IPS-NIHi7 (cell line): ENCODE measurements around the gene TECPR2.

ENCODE experiments used
- DNase-seq: peaks from one replicate; pipeline ENCODE4 v3.0.0; 2012; ENCODE audit warnings: mixed read lengths; ENCODE audit errors: extremely low spot score

Gene TECPR2

DNA sequence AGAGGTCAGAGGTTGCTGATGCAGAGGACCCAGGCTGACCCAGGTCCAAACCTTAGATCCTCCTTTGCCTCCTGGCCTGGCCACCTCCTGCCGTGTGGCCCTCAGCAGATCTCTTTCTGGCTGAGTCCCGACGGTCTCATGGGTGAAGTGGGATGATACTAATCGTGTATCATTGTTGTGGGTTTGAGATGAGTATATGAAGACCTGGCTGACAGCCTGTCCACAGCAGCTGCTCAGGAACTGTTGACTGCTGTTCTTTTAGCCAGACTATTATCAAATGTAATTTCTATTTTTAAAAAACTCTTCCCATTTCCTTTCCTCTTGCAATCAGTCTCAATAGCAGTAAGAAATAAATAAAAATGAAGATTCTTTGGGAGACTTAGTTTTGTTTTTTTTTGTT is 101.3 kb downstream of the TECPR2 start:
- DNase-seq = no peak

DNA sequence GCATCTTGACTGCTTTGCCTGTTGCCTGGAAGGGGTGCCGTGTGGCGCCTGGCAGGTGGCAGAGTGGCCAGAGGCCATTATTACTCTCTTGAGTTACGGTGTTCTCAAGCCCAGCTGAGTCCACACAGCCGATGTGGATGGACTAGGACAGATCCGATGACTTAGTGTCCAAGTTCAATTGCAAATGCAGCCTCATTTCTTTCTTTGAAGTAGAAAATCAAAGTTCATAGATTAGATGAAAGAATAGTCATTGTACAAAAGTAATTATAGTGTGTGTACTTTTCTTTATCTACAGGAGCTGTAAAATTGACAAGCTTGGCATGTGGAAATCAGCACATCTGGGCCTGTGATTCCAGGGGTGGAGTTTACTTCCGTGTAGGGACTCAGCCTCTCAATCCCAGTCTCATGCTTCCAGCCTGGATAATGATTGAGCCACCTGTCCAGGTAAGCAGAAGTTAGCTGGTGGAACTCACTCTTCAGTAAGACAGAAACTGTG is 102.2 kb downstream of the TECPR2 start:
- no peak for DNase-seq

DNA sequence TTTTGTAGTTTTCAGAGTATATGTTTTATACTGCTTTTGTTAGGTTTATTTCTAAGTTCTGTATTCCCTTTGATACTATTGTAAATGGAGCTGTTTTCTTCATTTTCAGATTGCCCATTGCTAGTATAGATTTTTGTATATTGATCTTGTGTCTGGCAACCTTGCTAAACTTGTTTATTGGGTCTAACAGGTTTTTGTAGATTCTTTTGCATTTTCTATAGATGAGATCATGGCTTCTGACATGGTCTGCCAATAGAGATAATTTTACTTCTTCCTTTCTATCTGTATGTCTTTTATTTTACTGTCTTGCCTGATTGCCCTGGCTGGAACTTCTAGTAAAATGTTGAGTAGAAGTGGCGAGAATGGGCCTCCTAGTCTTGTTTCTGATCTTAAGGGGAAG is 106.5 kb downstream of the TECPR2 start:
- DNase-seq = no peak

DNA sequence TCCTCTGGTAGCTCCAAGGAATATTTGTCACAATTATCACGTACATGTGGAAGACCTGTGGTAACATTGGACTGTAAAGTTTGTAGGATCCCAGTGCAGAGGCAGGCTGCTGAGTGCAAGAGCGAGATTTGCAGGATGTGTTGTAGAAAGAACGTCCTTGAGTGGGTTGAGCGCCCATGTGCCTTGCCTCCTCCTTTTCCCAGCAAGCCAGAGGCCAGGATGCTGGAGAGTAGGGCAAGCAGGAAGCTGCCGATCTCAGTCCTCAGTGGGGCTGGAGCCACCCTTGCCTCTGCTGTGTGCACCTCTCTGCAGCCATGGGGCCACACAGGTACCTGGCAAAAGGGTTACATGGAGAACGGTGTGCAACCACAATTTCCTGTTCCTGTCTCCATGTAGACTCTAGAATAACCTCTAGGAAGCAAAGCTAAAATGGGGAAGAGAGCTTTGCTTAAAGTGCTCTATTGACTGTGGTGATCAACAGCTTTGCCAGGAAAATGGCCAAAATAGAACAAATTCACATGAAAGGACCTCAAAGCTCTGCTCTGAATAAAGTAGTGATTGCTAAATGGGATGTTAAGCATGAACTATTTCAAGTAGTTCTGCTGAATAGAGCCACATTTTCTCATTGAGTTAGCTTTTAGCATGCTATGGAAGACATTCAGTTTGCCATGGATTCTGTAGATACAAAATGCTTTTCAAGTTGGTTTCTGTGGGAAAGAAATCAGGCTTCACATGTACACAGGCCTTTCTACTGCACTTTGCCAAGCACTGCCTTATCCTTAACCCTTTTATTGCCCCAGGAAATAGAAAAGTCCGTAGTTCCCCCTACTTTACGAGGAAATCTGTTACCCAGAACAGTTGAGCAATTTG is 109.4 kb downstream of the TECPR2 start:
- no peak for DNase-seq

DNA sequence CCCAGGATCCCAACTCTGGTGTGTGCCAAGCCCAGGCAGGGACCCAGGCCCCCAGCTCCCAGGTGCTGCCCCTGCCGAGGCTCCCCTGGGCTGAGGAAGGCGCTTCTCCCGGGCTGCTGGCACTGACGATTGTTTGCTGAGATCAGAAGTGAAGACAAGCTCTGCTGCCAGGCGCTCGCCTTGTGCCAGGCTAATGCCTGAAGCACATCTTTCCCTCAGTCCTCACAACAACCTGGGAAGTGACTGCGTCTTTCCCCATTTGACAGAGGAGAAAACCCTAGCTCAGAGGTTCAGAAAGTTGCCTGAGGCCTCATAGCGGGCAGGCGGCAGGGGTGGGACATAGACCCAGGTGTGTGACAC is 110.0 kb downstream of the TECPR2 start:
- no peak for DNase-seq

DNA sequence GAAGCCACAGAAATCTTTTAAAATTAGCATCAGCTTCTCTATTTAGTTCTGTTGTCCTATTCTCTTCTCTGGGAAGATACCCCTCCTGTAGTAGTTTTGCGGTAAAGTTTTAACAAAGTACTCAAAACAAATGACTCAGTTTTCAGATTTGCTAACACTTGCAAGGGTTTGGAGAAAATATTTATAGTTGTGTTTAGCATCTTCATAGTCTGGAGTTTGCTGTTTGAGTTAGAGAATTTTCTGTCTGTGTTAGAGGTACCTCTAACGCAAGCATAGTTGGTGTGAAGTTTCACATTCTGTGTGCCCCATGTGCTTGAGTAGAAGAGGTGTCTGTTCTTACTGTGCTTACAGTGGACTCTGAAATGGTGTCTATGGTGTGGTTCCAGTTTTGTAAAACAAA is 110.8 kb downstream of the TECPR2 start:
- DNase-seq = no peak

DNA sequence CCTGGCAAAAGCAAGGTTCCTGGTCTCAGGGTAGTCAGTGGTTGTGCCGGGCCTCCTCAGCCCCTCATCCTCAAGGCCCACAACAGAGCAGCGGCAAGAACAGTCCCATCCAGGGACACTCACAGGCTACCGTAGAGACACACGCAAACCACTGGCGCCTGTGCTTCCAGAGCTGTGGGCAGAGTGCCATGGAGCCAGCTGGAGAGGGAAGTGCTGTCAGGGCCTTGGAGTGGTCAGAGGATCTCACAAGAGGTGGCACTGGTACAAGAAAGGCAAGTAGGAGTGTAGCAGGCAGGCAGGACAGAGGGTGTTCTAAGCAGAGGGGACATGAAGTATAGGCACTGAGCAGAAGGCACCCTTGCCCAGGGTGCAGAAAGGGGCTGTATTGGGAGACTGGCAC is 112.2 kb downstream of the TECPR2 start:
- DNase-seq = no peak

DNA sequence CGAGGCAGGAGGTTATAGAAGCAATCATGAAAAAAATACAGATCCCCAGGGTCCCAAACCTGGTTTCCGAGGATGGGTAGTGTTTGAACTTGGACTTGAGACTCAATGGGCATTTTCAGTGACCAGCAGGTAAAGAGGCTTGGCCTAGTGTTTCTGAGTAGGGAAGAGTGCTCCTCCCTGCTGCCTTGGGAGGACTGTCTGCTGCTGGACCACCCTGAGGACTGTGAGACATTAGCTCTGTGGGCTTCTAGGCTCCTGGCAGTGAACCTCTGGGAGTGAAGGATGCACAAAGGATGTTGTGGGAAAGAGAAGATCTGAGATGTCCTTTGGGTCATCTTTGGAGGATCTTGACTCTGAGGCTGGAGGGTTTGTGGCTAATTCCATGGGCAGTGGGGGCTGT is 116.4 kb downstream of the TECPR2 start:
- DNase-seq = no peak

DNA sequence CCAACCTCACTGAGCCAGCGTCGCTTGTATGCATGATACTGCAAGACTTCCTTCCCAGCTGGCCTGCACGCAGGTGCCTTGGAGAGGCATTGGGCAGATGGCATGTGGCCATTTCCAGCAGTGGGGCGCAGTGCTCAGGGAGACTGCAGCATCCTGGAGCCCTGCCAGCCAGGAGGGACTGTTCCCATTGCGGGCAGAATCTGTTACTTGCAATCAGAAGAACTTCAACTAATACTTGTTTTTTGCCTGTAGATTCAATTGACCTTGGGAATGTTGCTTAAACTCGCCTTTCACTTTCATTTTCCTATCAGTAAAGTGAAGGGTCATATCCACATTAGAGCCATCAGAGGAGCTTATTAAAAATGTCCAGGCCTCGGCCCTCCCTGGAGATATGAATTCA is 117.0 kb downstream of the TECPR2 start:
- no peak for DNase-seq

DNA sequence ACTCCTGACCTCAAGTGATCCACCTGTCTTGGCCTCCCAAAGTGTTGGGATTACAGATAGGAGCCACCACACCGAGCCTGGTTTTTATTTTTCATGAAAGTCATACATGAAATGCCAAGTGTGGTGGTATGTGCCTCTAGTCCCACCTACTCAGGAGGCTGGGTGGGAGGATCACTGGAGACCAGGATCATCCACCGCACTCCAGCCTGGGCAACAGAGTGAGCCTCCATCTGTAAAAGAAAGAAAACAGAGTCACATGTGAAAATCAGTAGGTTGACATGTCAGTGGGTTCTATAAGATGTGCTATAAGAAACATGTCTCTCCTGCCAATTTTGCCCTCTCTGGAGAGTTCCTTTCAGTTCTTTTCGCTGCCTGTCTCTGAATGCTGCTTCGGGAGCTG is 118.6 kb downstream of the TECPR2 start:
- no peak for DNase-seq

DNA sequence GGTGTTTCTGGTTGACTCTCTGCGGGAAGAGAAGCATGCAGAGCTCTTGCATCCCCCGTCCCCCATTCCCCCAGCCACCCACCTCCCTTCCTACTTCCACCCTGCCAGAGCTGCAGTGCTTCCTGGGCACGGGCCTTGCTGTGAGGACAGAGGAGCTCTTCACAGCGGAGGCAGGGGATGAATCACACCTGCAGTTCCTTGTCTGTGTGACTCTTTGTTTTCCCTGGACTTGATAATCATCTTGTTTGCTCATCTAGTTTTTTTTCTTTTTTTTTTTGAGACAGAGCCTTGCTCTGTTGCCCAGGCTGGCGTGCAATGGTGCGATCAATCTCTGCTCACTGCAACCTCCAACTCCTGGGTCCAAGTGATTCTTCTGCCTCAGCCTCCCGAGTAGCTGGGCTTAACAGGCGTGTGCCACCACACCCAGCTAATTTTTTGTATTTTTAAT is 119.1 kb downstream of the TECPR2 start:
- no peak for DNase-seq

DNA sequence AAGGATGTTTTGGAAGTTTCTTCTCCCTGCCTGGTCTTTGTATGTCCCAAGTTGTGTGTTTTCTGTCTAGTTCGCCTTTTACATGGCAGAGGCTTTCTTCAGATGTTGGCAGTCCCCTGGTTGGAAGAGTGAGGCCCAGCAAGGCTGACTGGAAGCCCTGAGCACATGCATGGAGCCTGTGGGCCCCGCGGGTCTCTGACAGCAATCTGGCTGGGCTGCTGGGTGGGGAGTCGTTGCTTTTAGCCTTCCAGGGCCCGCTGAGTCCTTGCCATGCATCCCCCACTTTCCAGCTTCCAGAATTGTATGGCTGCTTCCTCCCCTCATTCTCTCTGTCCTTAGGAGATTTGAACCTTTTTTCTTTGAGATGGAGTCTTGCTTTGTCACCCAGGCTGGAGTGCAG is 121.6 kb downstream of the TECPR2 start:
- DNase-seq = no peak

DNA sequence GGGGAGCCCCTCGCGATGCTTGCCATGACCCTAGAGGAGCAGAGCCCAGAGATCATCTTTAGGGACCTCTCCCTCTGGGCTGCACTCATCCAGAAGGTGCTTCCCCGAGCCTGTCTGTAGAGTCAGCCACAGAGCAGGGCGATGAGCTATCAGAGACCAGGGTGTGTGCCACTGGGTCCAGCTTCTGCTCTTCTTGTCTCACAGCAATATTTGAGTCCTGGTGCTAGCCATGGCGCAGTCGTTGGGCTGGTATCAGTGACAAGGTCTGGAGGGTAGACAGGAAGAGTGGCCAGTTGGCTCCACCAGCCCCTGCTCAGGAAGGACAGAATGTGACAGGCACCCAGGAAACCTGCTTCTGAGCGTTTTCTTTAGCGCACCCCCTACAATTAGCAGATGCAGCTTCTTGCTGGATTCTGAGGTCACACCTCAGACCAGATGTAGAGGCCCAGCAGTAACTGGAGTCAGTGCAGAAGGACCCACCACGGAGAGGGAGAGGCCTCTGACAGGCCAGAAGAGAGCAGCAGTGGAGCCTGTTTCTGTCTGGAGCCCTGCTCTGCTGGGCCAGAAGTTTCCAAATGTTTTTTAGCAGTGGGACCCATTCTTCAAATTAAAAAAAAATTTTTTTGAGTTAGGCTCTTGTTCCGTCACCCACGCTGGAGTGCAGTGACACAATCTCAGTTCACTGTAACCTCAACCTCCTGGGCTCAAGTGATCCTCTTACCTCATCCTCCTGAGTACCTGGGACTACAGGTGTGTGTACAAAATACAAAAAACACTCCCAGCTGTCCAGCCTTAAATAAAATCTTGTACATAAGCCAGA is 123.2 kb downstream of the TECPR2 start:
- no peak for DNase-seq

DNA sequence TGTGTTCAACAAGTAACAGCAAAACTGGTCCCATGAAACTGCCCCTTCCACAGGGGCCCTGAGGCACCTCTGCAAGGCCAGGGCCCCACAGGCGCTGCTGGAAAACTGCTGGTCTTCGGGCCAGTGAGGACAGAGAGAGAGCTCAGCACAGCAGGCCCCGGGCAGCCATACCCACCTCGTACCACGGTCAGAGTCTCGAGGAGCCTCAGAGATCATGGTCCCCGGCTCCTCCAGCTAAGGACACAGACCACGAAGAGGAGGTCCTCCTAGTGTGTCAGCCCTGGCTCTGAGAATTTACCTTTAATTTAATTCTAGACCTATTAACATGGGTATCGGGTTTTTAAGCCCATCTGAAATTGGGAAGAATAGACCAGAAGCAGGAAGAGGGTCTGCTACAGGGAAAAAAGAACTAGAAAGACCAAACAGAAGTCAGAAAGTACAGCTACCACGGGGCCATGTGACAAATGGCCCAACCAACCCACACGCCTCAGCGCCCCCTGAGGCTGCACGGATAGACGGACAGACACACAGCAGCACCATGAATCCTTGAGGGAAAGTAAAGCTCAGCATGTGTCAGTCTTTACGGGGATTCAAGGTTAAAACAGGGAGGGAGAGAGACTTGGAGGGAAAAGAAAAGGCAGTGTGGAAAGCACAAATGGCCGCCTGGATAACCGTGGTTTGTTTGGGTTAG is 123.9 kb downstream of the TECPR2 start:
- DNase-seq = no peak

DNA sequence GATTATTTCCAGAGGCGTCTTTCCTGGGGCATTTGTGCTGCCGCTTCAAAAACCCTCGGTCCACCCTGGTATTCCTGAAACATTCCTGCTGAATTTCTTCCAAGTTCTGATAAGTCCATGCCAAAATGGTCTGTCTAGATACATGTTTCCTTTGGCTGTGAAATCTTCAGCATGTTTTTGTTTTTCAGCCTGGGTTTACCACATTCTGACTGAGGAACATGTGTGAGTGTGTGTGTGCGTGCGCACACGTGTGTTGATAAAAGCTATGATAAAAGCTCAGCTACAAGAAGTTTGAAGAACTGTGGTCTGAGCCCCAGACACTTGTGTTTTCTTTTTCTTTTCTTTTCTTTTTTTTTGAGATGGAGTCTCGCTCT is 124.5 kb downstream of the TECPR2 start:
- no peak for DNase-seq

DNA sequence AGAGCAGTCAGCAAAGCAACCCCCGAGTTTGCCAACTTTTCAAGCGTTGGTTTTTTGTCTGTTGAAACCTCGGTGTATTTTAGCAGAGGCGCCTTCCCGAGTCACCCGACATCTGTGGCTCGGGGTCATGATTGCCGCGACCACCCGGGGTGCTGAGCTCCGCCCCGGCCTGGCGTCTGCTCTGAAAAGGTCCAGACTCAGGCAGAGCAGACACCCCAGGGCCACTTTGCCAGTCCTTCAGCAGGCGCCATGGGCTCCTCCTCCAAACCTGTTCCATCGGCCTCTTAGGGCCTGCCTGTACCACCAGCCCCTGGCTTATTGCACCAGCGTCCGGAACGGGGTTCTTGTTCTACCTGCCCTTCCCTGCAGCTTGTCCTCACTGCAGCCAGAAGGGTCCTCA is 127.7 kb downstream of the TECPR2 start:
- no peak for DNase-seq

DNA sequence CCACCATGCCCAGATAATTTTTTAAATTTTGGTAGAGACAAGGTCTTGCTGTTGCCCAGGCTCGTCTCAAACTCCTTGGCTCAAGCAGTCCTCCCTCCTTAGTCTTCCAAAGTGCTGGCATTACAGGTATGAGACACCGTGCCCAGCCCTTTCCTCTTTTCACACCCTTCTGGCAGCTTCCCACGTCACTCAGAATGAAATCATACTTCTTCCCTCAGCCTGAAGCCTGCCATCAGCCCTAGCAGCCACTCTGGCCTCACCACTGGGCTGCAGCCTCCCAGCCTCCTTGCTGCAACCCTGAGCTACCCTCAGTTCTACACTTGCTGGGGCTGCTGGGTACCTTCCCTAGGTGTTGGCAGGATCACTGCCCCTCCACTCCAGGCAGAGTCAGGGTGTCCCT is 128.6 kb downstream of the TECPR2 start:
- DNase-seq = no peak

DNA sequence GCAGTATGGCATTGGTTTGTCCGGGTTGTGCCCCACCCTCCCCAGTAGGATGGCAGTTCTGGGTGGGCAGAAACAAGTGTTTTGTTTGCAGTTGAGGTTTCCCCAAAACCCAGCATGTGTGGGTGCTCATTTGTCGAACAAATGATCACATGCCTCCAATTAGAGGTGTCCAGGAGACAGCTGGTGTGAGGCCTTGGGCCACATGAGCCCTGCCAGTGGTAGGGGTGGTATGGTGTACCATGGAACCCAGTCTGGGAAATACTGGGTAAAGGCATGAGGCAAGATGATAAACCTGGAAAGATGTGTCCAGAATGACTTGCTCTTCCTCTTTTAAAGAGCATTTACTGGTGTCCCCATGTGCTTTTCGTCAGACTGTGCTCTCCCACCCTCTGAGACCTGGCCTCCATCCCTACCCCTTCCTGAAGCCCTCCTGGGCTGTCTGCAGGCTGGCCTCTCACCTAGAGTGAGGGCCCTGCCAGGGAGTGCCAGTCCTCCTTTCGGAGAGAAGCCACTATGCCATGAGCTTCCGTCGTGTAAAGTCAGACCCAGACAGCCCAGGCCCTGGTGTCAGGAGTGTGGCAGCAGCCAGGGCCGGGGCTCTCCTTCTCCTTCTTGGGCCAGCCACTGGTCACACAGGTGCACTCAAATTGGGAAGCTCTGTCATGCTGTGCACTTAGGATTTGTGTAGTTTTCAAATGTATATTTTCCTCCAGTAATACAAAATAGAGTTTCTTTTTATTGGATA is 129.2 kb downstream of the TECPR2 start:
- DNase-seq = no peak

DNA sequence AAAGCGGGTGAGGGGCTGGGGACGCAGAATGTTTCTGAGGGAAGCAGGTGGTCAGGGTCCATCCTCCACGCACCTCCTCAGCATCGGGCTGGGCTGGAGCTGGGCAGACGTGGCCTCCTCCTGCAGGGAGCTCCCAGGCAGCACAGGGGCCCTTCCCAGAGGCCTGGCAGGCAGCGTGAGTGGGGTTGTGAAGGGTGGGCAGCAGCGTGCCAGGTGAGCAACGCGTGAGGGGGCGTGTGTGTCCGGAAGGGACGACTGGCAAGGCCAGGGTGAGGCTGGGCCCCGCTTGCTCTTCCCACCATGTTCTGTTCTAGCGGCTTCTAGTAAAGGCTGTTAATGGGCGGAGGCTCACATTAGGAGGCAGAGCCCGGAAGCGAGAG is 129.8 kb downstream of the TECPR2 start:
- no peak for DNase-seq

DNA sequence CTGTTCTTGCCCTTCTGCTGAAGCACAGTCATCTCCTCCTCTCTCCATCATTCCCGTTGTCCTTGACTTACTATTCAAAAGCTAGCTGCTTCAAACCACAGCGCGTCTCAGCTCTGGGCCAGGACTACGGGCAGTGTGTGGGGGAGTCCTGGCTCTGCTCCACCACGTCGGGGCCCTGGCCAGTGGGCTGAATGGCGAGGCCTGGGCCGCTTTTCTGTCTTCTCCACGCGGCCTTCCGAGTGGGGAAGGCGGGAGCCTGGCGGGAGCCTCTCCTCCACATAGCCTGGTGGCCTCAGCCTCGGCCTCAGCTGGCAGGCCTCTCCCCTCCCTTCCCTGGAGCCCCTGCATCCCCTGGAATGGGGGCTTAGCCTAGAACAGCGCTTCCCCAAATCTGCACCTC is 130.4 kb downstream of the TECPR2 start:
- DNase-seq = no peak

DNA sequence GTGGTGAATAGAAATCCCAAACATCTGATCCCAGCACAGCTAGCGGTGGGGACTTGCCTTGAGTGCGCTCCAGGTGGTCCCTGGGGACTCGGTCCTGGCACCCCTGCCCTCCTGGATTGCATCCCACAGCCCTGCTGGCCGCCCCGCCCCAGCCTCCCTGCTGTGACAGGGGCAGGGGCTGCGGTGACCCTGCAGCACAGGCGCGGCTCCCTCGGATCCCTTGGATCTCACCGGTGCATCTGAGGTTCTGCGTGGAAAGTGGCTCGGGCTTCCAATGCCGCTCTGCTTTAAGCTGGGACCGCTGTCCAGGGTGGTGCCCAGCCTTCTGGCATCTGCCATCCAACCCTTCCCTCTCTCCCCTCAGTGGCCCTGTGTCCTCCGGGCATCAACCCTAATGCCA is 130.8 kb downstream of the TECPR2 start:
- DNase-seq = no peak
